GM12891 (cell line): Measurements from ENCODE around the gene PCNX2.

Experiments used
- PAX5 ChIP-seq: IDR thresholded peaks from 2 replicates; pipeline ENCODE4 v1.6.1; 2011; ENCODE audit warnings: low read length, moderate library complexity, mild to moderate bottlenecking; ENCODE audit not compliant: insufficient read depth, severe bottlenecking
- POLR2A ChIP-seq: IDR thresholded peaks from 2 replicates; pipeline ENCODE4 v1.6.1; 2011; ENCODE audit warnings: low read depth, low read length, control low read depth
- POLR2AphosphoS5 ChIP-seq: IDR thresholded peaks from 2 replicates; pipeline ENCODE4 v1.6.1; 2011; ENCODE audit warnings: low read depth, low read length, control low read depth
- SPI1 ChIP-seq: IDR thresholded peaks from 2 replicates; pipeline ENCODE4 v1.6.1; 2011; ENCODE audit warnings: low read depth, low read length, control low read depth
- TAF1 ChIP-seq: IDR thresholded peaks from 2 replicates; pipeline ENCODE4 v1.6.1; 2011; ENCODE audit warnings: low read depth, low read length, control low read depth

GRCh38 chr1:233316473-233316872 is 20.9 kb upstream of the PCNX2 start:
- TF ChIP-seq POLR2A, result no peak
- TF ChIP-seq POLR2AphosphoS5, result no peak
- TF ChIP-seq SPI1, result no peak
- TF ChIP-seq TAF1, result no peak
- no peak for TF ChIP-seq PAX5
